ENCODE measurements around the gene ZBTB20.
A peak's percentile ranks its signal among the peaks of the same experiment; 100 is the strongest.

The ZBTB20 gene

DNA sequence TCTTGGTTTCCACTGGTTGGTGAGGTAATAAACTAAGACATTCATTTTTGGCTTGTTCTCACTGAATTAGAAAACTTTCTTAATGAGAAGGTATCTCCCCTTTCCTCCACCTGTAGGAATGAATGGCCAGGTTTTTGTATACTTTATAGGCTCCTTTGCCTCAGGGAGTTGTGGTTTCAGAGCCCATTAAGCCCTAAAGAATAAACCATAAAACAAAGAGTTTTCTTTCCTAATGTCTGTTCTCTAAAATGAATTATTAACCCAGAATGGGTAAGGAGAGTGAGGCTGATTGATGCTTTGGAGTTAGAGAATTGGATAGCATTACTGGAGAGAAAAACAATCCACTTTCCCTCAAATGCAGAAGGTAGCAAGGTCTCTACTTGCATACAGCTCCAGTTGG is 785.7 kb downstream of the ZBTB20 start:
- no peak for DNase-seq (ENCODE audit: low read depth)
- no peak overlapping the region for H3K4me3 ChIP-seq (ENCODE audit: low read depth, low read length)

DNA sequence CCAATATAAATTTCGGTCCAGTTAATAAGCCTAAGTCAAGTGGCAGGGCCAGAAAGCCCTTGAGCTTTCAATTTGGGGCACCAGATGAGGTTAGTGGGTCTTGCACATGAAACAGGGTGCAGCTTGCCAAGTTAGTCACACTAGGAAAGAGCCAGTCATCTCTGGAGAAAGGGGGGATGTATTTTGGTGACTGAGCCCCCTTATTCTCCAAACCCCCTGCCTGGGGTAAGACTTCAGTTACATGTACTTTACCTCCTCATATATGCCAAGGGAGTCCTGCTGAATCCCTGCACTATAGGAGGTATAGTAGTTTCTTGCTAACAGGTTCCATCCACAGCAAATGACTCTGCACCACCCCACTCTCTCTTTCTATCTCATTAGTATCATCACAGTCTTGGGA is 790.6 kb downstream of the ZBTB20 start:
- H3K4me3 ChIP-seq (ENCODE audit: low read depth, low read length), result no peak overlapping the region
- DNase-seq (ENCODE audit: low read depth), result no peak

DNA sequence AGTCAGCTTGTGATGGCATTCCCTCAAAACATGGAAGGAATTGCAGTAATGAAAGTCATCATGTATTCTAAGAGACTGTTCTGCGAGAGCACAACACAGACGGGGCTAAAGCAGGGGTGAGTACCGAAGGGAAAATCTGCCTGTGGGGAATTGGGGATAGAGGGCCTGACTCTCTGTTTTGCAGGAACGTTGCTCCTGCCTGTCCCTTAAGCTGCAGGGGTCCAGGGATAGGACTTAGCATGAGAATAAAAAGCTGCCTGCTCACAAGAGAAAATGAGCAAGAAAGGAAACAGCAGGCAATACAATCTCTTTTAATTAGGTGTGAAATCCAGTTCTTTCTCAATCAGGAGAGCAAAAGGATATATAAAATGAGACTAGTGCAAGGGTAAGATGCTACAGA is 791.0 kb downstream of the ZBTB20 start:
- no peak overlapping the region for H3K4me3 ChIP-seq (ENCODE audit: low read depth, low read length)
- no peak for DNase-seq (ENCODE audit: low read depth)

DNA sequence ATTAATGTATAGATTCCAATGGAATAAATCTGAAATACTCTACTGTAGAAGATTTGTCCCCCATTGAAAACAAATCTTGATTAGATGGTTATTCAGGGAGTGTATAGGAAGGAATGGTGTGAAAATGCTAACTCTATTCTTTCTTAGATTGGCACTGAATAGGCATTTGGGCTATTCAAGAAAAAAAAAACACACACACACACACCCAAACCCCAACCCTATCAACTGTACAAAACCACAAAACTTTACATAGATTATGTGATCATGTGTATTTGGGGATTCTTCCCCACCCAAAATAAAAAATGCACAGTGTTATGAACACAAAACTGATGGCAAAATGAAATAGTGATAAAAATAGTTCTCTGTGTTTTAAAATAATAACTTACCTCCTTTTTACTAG is 791.4 kb downstream of the ZBTB20 start:
- no peak overlapping the region for H3K4me3 ChIP-seq (ENCODE audit: low read depth, low read length)
- DNase-seq (ENCODE audit: low read depth), result no peak

DNA sequence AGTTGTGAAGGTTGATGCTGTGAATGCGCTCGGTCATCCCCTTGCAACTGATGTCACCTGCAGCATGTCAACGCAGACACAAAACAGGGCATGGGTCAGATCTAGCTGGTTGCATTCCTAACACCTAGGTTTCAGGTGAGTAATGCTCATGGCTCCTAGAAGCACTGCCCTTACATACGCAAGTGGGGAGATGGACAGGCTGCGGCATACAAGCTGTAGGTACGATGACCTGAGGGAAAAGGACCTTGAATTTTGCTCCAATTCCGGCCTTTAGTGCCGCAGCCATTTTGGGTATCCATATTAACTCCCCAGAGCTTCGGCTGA is 795.3 kb downstream of the ZBTB20 start:
- no peak overlapping the region for H3K4me3 ChIP-seq (ENCODE audit: low read depth, low read length)
- no peak for DNase-seq (ENCODE audit: low read depth)

DNA sequence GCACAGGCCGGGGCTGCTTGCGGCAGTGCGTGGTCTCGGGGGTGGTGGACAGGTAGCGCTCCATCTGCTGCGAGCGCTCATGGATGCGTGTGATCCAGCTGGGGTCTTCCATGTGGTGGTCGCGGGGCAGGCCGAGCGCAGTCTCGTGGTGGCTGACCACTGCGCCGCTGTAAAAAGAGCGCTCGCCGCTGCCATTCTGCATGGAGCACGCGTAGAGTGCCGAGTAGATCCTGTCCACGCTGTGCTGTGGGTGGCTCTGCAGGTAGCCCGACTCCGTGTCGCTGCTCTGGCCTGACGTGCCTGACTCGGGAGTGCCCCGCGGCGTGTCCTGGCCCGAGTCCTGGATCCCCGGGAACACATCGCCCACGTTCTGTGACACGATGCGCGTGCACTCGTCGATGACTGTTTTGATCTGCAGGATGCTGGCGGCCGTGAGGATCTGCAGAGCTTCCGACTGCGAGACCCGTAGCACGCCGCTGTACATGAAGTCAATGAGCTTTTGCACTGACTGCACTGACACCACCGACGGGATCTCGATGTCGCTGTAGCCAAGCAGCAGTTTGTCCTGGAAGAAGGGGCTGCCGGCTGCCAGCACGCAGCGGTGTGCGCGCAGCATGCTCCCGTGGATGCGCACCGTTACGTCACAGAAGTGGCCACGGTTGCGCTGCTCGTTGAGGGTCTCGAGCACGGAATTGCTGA is 795.8 kb downstream of the ZBTB20 start:
- H3K4me3 ChIP-seq (ENCODE audit: low read depth, low read length), result no peak overlapping the region
- no peak for DNase-seq (ENCODE audit: low read depth)

DNA sequence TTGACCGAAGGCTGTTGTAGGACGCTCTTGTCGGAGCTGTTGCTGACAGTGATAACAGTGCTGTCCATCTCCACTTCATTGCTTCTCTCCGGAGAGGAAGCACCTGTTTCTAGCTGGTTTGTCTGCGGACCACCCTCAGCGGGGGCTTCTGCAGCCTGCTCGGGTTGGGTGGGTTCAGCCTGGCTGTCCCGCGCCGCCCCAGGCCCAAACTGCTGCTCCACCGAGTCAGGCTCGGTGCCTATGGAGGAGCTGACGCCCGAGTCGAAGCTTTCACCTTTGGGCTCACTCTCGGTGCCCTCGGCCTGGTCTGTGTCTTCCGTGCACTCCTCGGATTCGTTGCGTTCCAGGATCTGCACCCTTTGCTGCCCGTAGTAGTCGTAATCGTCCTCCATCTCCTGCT is 796.4 kb downstream of the ZBTB20 start:
- H3K4me3 ChIP-seq (ENCODE audit: low read depth, low read length), result no peak overlapping the region
- DNase-seq (ENCODE audit: low read depth), result no peak

DNA sequence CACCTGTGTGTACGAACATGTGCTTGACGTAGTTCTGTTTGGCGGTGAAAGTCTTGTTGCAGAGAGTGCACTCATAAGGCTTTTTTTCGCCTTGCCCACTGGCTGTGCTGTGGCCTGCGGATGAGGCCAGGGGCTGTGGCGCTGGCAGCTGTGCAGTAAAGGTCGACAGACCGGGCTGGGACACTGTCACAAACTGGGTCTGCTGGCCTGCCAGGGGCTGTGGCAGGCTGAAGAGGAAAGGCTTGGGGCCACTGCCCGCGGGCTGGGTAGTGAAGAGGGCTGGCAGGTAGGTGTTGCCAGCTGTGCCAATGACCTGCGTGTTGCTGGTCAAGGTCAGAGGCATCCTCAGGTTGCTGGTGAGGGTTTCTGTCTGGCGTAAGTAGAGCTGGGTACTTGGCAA is 796.8 kb downstream of the ZBTB20 start:
- no peak for DNase-seq (ENCODE audit: low read depth)
- H3K4me3 ChIP-seq (ENCODE audit: low read depth, low read length), result no peak overlapping the region

DNA sequence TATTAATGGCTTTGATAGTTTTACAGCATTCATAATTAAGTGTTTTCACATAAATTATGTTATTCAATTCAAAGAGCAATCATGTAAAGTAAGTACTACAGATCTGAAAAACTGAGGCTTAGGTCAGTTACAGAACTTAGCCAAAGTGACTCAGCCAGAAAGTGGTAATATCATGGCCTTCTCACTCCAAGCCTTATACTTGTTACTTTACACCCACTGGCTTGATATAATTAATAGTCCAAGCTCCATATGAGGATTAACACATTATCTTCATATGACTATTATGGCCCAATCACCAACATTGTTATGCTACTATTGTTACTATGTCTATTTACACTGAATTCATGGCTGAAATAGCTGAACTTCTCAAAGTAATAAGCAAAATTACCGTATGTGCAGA is 802.6 kb downstream of the ZBTB20 start:
- no peak for DNase-seq (ENCODE audit: low read depth)
- no peak overlapping the region for H3K4me3 ChIP-seq (ENCODE audit: low read depth, low read length)

DNA sequence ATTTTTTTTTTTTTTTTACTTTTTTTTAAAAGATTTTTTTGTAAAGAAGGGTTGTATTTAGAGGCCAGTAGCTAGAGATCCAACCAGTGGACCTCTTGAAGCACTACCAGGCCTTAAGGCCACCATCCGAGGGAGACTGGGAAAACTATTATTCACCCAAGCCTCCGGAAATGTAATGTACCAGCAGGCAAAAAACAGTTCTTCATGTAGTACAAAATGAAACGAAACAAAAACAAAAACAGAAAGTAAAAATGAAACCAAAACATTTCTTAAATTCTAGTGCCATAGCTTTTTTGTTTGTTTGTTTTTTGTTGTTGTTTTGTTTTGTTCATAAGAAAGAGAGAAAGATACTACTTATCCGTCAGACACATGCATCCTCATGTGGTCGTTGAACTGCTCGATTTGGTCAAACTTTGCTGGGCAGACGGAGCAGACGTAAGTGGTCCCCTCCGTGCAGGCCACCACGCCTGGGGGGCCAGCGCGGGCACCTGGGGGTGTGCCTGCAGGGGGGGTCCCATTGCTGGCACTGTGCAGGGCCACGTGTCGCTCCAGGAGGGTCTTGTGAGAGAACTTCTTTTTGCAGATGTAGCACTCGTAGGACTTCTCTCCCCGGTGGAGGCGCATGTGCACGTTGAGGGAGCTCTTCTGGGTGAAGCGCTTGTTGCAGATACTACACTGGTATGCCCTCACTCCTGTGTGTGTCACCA is 808.3 kb downstream of the ZBTB20 start:
- H3K4me3 ChIP-seq (ENCODE audit: low read depth, low read length), result no peak overlapping the region

DNA sequence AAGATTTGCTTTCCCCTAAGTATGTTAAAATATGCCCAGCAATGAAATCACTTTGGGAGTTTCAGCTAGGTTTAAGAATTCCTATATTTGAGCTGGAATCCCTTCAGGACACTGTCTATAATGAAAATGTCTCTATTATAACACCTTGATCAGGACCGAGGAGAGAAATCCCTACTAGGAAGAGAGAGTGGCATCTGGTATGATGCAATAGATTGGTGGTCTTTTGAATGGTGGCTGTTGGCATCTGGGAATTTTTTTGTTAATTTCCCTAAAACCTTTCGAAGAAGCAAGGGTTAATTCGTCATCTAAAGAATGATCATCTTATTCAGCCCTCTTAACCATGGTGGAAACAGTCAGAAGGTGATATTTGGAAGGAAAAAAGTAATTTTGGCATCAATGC is 810.2 kb downstream of the ZBTB20 start:
- DNase-seq (ENCODE audit: low read depth), result no peak
- H3K4me3 ChIP-seq (ENCODE audit: low read depth, low read length), result no peak overlapping the region

More for the DNA sequence above, 808.3 kb downstream of the ZBTB20 start:
- no peak for DNase-seq (ENCODE audit: low read depth)

DNA sequence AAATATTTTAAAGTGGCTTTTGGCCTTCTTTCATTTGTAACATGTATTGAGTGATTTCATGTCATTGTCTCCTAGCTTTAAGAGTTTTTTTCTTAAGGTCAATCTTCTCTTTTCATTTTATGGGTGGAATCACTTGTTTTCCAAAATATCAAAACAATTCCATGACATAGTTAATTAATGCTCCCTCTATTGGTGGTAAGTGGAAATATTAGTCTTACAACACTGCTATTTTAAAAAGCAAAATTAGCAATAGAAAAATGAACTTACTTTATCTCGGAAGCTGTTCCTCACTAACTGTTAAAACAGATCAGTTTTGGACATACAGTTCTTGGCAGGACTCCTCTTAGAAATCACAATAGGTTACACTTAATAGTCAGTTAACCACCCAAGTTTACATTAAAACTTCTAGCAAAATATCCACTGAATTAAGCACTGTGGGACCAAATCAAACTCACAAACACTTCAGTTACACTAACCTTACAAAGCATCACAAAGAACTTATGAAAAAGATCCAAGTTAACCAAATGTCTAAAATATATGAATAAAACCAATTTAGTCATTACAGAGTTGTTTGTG is 810.9 kb downstream of the ZBTB20 start:
- no peak overlapping the region for H3K4me3 ChIP-seq (ENCODE audit: low read depth, low read length)
- no peak for DNase-seq (ENCODE audit: low read depth)

DNA sequence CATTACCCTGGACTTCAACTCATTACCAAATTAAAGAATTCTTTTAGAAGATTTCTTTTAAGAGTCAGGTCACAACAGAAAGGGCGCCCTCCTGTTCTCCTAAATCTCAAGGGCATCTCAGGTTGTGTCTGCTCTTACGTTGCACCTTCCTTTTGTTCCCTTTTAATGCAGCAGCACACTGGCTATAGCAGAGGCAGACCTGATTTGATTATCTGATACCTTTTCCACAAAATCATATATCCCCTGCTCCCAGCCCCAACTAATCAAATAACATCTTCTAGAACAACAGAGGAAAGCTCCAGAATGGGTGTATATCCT is 813.2 kb downstream of the ZBTB20 start:
- DNase-seq (ENCODE audit: low read depth), result no peak
- no peak overlapping the region for H3K4me3 ChIP-seq (ENCODE audit: low read depth, low read length)

DNA sequence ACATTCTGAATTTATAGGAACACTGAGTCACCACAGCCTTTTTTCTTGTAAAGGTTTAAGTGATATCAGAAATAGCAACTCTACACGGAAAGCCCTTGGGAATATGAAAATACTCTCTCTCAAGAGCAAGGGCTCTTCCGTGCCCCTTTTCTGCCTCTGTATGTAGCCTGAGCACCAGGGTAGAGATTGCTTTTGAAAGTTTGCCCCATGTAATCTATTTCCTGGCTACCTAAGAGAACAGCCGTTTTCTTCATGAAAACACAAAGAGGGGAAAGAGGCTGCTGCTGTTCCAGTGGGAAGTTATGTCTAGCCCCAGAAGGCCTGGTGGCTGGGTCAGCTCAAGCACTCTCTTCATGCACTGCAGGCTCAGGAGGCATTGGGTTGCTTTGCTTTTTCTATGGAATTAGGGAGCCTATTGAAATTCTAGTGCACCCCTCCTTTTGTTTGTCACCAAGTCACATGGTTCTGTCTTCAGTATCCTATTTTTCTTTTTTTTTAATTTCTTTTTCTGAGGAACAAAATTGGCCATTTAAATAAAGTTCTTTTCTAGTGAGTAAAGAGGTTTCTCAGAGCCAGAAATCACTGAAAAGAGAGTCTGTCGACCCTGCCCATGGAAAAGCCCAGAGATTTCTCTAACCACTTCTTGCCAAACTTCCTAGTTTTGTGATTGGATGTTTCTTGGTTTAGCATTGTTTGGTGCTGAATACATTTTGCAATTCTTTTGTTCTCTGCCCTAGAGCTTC is 813.7 kb downstream of the ZBTB20 start:
- H3K4me3 ChIP-seq (ENCODE audit: low read depth, low read length), result no peak overlapping the region
- peak; percentile 21 for DNase-seq (ENCODE audit: low read depth)

DNA sequence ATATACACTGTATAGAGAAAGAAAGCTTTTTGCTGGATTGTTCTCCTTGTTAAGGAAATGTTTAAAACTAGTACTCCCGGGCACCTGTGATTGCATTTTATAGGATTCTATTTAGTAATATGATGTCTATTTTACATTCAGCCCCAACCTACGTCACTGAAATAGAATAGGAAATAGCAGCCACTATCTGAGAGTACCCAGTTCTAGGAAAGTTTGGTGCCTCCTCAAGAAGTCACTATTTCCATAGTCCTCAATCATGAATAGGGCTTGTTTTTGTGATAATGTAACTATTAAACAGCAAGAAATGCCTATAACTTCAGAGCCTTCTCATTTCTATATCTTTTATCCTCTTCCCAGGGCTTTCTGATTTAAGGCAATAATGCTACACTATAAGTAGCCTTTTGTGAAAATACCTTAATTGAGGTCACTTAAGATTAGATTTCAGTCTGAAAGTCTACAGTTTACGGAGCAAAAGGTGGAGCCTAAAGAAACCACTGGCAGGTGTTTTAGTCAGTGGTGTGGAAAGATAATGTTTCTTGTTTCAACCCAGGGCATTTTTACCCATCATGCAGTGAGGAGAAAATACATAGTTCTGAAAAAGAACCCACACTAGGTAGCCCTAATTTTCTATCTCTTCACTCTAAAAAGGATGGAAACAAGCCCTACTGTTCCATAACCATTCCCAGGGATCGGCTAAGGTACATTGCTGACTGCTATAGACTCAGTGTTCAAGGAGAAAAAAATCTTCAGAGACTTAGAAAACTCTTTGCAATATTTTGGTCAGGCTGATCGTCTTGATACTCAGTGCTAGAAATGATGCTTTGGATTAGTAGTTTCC is 814.5 kb downstream of the ZBTB20 start:
- no peak overlapping the region for H3K4me3 ChIP-seq (ENCODE audit: low read depth, low read length)
- DNase-seq (ENCODE audit: low read depth), result no peak

DNA sequence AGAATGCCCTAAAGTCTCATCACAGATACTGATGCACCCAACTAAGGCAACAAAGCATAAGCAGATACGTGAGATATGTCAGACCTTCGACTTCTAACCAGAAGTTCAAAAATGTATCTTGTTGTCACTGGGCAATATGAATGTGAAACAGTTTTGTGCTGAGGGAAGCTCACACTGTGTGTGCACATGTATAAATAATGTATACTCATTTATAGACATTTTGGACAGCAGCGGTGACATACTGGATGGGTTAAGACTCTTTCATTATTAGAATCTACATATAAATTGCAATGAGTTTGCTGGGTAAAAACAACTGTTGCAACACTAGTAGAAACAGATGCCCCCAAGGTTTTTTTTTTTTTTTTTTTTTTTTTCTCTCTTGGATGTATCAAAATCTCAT is 815.4 kb downstream of the ZBTB20 start:
- DNase-seq (ENCODE audit: low read depth), result no peak
- no peak overlapping the region for H3K4me3 ChIP-seq (ENCODE audit: low read depth, low read length)

DNA sequence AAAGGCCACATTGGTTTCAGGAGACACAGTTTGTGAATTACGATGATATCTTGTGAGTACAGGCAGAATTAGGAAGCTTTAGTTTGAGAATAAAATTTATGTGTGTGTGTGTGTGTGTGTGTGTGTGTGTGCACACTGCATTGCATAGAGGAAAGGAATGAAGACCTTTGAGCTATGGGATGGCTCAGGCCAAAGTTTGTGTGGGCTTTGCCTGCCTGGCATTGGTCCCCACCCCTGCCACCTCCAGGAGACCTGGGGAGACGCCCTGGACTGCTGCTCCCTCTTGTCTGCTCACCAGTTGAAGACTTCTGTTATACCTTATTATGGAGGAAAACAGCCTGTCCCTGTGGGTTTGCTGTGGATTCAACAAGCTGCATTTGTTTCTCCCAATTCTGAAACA is 816.1 kb downstream of the ZBTB20 start:
- H3K4me3 ChIP-seq (ENCODE audit: low read depth, low read length), result no peak overlapping the region
- DNase-seq (ENCODE audit: low read depth), result no peak

DNA sequence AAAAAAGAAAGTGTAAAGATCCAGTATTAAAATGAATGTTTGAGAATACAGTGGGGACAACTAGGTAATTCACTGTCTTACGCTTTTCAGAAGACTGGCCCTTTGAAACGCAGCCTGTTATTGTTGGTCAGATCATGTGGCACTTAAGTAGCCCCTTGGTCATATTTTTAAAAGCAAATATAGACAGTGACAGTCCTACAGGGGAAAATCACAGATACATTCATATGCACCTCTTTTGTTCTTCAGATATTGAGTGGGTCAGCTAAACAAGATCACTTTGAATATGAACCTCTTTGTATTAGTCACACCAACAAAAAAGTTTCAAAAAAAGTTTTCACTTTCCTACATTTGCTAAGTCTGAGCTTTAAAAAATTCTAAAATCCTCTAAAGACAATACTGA is 817.3 kb downstream of the ZBTB20 start:
- DNase-seq (ENCODE audit: low read depth), result no peak
- no peak overlapping the region for H3K4me3 ChIP-seq (ENCODE audit: low read depth, low read length)

DNA sequence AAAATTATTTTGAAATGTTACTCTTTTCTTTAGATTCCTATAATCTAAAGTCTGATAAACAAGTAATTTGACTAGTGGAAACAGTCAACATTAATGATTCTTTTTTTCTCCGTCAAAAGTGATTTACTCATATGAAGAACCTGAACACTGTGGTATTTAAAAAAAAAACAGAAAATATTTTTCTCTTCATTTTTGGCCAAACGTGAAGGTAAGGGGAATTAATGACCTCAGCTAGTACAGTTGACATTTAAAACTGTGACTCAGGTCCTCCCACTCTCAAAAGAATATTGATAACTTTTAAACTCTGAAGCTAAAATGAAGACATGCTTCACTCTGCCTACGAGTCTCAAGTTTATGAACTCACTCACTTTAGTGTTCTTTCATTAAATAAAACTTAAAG is 818.7 kb downstream of the ZBTB20 start:
- no peak for DNase-seq (ENCODE audit: low read depth)
- no peak overlapping the region for H3K4me3 ChIP-seq (ENCODE audit: low read depth, low read length)

DNA sequence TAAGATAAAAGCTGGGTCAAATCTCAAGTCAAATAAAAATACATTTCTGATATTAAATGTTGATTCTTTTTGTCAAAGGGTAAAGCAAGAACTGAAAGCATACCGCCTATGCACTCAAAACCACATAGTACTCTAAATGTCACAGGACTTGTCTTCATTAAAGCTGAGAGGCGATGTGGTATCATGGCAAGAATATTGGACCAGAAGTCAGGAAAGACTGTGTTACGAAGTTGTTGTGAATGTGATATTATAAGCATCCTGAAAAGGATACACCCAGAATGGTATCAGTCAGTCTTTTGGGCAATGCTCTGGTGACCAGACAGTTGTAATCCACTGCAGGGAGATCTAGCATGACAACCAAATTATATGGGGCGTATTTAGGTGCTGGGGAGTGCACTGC is 819.4 kb downstream of the ZBTB20 start:
- no peak overlapping the region for H3K4me3 ChIP-seq (ENCODE audit: low read depth, low read length)
- DNase-seq (ENCODE audit: low read depth), result no peak
